ENCODE results near the gene GDE1. TPM values are rescaled to one million over a fixed set of nuclear protein-coding genes. Genes with fewer than 3 reads are reported as not detected.
A peak's percentile ranks its signal among the peaks of the same experiment; 100 is the strongest.
"Not testable (repeated sequence)": the region's sequence is repeated elsewhere in the genome, so short reads cannot be mapped to it uniquely, and the experiment has no call there.

Gene GDE1
- total RNA-seq, 1 donor from 2014 or later = 87.0 TPM

- peak; percentile 37 for TF ChIP-seq CTCF (conservative IDR thresholded peaks at IDR 0.05; ENCODE audit: low read depth, low read length)
- DNase-seq (ENCODE audit: low read depth) = no peak
Measured at GRCh38 chr16:19555938-19556771, 34.3 kb upstream of the GDE1 start.

DNA sequence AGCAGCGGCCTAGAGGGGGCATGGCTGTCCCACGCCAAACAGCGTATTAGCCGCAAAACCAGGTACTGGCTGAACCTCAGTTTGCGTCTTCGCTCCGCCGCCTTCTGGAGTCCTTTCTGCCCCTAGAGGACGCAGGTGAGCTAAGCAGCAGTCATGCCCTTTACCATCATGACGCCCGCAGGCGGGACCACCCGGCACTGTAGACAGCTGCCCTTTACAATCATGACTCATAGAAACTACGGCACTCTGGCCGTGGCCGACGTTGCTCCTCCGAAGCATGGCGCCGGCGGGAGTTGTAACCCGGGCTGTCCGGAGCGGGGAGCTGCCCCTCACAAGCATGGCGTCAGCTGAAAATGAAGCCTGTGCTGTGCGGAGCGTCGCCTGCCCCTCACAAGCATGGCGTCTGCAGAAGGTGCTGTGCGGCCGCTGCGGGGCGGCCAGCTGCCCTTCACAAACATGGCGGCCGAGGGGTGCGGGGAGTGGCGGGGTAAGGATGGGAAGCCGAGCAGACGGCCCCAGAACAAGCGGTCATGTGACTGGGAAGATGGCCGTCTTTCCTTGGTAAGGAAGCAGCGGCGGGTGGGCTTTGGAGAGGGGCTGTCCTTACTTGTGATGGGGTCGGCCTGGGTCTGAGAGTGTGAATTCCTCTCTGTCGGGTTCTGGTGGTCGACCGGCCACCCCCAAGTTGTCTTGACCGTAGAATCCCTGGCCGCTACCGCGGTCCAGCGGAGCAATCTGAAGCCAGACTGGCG is 33.5 kb upstream of the GDE1 start, which contains the start of gene VPS35L:
Gene VPS35L (plus strand): TSS at position 518 of the 752 bp plus-strand sequence. CDS start 27 bp downstream, at position 545.
- H3K4me3 ChIP-seq (ENCODE audit: low read depth, low read length) = peak within 1 kb of the TSS; percentile 80
- DNase-seq (ENCODE audit: low read depth) = peak; percentile 79
- TF ChIP-seq CTCF (conservative IDR thresholded peaks at IDR 0.05; ENCODE audit: low read depth, low read length) = peak; percentile 65

More at GRCh38 chr16:19555938-19556771, 34.3 kb upstream of the GDE1 start:
- H3K4me3 ChIP-seq (ENCODE audit: low read depth, low read length) = peak overlapping the region; percentile 80

GRCh38 chr16:19549673-19550072 is 27.8 kb upstream of the GDE1 start:
- TF ChIP-seq CTCF (conservative IDR thresholded peaks at IDR 0.05; ENCODE audit: low read depth, low read length) = no peak
- no peak overlapping the region for H3K4me3 ChIP-seq (ENCODE audit: low read depth, low read length)
- DNase-seq (ENCODE audit: low read depth) = no peak

- no peak overlapping the region for H3K4me3 ChIP-seq (ENCODE audit: low read depth, low read length)
- no peak for TF ChIP-seq CTCF (conservative IDR thresholded peaks at IDR 0.05; ENCODE audit: low read depth, low read length)
- DNase-seq (ENCODE audit: low read depth) = no peak
Measured at GRCh38 chr16:19548144-19548543, 26.2 kb upstream of the GDE1 start.

DNA sequence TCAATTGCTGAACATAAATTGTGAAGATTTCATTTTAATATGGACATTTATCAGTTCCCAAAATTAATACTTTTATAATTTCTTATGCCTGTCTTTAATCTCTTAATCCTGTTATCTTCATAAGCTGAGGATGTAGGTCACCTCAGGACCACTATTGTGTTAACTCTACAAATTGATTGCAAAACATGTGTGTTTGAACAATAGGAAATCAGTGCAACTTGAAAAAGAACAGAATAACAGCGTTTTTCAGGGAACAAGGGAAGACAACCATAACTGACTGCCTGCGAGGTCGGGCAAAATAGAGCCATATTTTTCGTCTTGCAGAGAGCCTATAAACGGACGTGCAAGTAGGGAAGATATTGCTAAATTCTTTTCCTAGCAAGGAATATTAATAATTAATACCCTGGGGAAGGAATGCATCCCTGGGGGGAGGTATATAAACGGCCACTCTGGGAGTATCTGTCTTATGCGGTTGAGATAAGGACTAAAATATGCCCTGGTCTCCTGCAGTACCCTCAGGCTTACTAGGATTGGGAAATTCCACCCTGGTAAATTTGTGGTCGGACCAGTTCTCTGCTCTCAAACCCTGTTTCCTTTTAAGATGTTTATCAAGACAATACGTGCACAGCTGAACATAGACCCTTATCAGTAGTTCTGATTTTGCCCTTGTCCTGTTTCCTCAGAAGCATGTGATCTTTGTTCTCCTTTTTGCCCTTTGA is 21.5 kb upstream of the GDE1 start:
- not testable (repeated sequence) for DNase-seq (ENCODE audit: low read depth); H3K4me3 ChIP-seq (ENCODE audit: low read depth, low read length)

GRCh38 chr16:19542138-19542821 is 20.4 kb upstream of the GDE1 start:
- DNase-seq (ENCODE audit: low read depth) = no peak
- no peak overlapping the region for H3K4me3 ChIP-seq (ENCODE audit: low read depth, low read length)
- TF ChIP-seq CTCF (conservative IDR thresholded peaks at IDR 0.05; ENCODE audit: low read depth, low read length) = no peak
